OCI-LY3 (cell line): ENCODE measurements around the gene SP7.

ENCODE experiments used
- CTCF ChIP-seq: fragments of 200-600, 300-600 bp; sonication (generic); IDR thresholded peaks from 2 replicates; pipeline ENCODE4 v1.5.1; 2014; ENCODE audit warnings: antibody characterized with exemption, low read length, low read depth
- EZH2phosphoT487 ChIP-seq: fragments of 200-600 bp; shearing (Covaris generic); IDR thresholded peaks from 2 replicates; pipeline ENCODE4 v1.6.1; 2018; ENCODE audit warnings: antibody characterized with exemption, mixed run types, low read depth

- no peak for TF ChIP-seq CTCF
- TF ChIP-seq EZH2phosphoT487 = no peak
These were observed 5.5 kb downstream of the SP7 start for GRCh38 chr12:53330671-53331070.
